HepG2 (cell line): ENCODE results near the gene LAMA5. TPM values are rescaled to one million over a fixed set of nuclear protein-coding genes. Genes with fewer than 3 reads are reported as not detected.
A peak's percentile ranks its signal among the peaks of the same experiment; 100 is the strongest.

Experiments used
- AGO2 ChIP-seq: fragments of 200-400 bp; formaldehyde crosslinking; optimal IDR thresholded peaks from 2 replicates; pipeline ENCODE3; 2017; ENCODE audit warnings: mild to moderate bottlenecking, low read depth, low read length, moderate library complexity
- ARNT2 ChIP-seq: sonication (generic); formaldehyde crosslinking; IDR thresholded peaks from 2 replicates; pipeline ENCODE4 v1.8.0; 2022; ENCODE audit warnings: mild to moderate bottlenecking, low read depth, missing genetic modification reagents, moderate library complexity
- HOXA3 ChIP-seq: sonication (generic); formaldehyde crosslinking; IDR thresholded peaks from 2 replicates; pipeline ENCODE4 v1.5.0; 2020; ENCODE audit warnings: missing genetic modification reagents
- JUN ChIP-seq: sonication (generic); formaldehyde crosslinking; IDR thresholded peaks from 2 replicates; pipeline ENCODE4 v1.4.0; 2020; ENCODE audit warnings: mild to moderate bottlenecking, missing genetic modification reagents
- KDM5B ChIP-seq: sonication (generic); formaldehyde crosslinking; IDR thresholded peaks from 2 replicates; pipeline ENCODE4 v1.4.0; 2020; ENCODE audit warnings: missing genetic modification reagents, mild to moderate bottlenecking, borderline replicate concordance
- MYNN ChIP-seq: sonication (generic); formaldehyde crosslinking; IDR thresholded peaks from 2 replicates; pipeline ENCODE4 v1.4.0; 2020; ENCODE audit warnings: mild to moderate bottlenecking, low read depth, missing genetic modification reagents
- NKX3-1 ChIP-seq: sonication (generic); formaldehyde crosslinking; IDR thresholded peaks from 2 replicates; pipeline ENCODE4 v1.5.0; 2020; ENCODE audit warnings: missing genetic modification reagents
- RBM39 ChIP-seq: fragments of 200-400 bp; formaldehyde crosslinking; IDR thresholded peaks from one replicate; pipeline ENCODE4 v1.6.1; 2018; ENCODE audit warnings: antibody characterized with exemption, mild to moderate bottlenecking, low read depth, low read length; ENCODE audit not compliant: poor library complexity, severe bottlenecking
- THAP11 ChIP-seq: IDR thresholded peaks from 2 replicates; pipeline ENCODE4 v1.6.1; 2016; ENCODE audit warnings: missing biosample characterization, missing genetic modification reagents
- ZNF761 ChIP-seq: sonication (generic); formaldehyde crosslinking; conservative IDR thresholded peaks from 2 replicates; pipeline ENCODE4 v1.4.0; 2020; ENCODE audit warnings: mild to moderate bottlenecking, missing genetic modification reagents
- ZNF773 ChIP-seq: sonication (generic); formaldehyde crosslinking; IDR thresholded peaks from 2 replicates; pipeline ENCODE4 v1.4.0; 2020; ENCODE audit warnings: missing genetic modification reagents, borderline replicate concordance
- ZNF879 ChIP-seq: sonication (generic); formaldehyde crosslinking; IDR thresholded peaks from 2 replicates; pipeline ENCODE4 v1.8.1; 2023; ENCODE audit warnings: missing genetic modification reagents
- polyA plus RNA-seq, 8 experiments: library from polyadenylated mRNA; depleted of rRNA in 3 of 8; stranded (reverse) in 7 of 8; unstranded in 1 of 8; fragments of >200 nt; fragmentation: Illumina TruSeq in 4 of 8; extraction: Trizol in 4 of 8; gene quantifications; 2 replicates each; pipeline versions ENCODE4 v1.2.1 to v1.2.3, GENCODE V29; 2011 to 2016; ENCODE audit warnings: low read depth in 4 of 8, missing spikeins in 1 of 8, mixed read lengths in 1 of 8; ENCODE audit not compliant: insufficient read depth in 1 of 8
- total RNA-seq, 5 experiments: library from RNA; depleted of rRNA; stranded (reverse); fragments of >200 nt; fragmentation: Illumina TruSeq; extraction: Trizol; gene quantifications; 2 replicates each; pipeline ENCODE4 v1.2.3, GENCODE V29; 2016; ENCODE audit warnings: low read depth in 1 of 5
- TF ChIP-seq, protein P1 (sequence below): sonication (generic); formaldehyde crosslinking; IDR thresholded peaks from 2 replicates; pipeline ENCODE4 v1.9.0; 2021; ENCODE audit warnings: mild to moderate bottlenecking, missing genetic modification reagents
- TF ChIP-seq, protein P2 (sequence below): sonication (generic); formaldehyde crosslinking; IDR thresholded peaks from 2 replicates; pipeline ENCODE4 v1.9.0; 2022; ENCODE audit warnings: missing genetic modification reagents, mild to moderate bottlenecking, borderline replicate concordance
- TF ChIP-seq, protein P3 (sequence below): IDR thresholded peaks from 2 replicates; pipeline ENCODE4 v1.4.0; 2020; ENCODE audit warnings: mild to moderate bottlenecking, missing genetic modification reagents

LAMA5 gene
- total and polyA plus RNA-seq, 2 of the 13 experiments (the other 11 are each of a cell fraction or from before 2014, with no cell fraction given): 21.0 to 44.7 TPM

DNA sequence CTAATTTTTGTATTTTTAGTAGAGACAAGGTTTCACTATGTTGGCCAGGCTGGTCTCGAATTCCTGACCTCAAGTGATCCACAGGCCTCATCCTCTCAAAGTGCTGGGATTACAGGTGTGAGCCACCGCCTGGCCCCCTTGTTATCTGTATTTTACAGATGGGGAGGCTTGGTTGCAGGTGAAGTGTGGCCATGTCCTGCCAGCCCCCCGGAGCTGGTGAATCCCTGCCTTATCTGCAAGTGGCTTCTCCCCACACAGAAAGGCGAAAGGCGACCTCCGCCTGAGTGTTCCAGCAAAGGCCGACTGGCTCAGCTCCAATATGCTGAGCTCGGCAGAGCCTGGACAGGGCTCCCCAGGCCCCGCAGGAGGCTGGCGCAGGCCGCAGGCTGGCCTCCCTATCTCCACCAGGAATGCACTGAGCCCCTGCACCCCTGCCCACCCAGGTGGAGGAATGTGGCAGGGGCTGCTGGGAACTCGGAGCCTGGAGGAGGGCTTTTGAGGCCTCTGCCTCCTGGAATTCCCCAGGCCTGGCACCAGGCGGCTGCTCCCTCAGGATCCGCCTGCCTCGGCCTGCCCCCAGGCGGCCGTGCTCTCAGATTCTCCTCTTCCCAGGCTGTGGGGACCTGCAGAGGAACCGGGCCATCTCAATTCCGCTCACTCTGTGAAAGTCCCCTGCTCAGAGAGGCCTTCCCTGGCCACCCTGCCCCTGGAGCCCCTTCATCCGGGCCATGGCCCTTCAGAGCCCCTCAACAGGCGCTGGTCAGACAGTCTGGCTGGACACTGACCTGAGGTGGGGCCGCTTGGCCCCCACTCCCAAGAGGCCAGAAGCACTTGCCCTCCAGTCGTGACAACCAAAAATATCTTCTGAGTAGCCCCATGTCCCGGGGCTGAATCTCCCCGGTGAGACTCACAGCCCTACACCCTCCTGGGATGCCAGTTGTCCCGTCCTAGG, 9.3 kb upstream of the LAMA5 start (continued):
- TF ChIP-seq, protein P1, sequence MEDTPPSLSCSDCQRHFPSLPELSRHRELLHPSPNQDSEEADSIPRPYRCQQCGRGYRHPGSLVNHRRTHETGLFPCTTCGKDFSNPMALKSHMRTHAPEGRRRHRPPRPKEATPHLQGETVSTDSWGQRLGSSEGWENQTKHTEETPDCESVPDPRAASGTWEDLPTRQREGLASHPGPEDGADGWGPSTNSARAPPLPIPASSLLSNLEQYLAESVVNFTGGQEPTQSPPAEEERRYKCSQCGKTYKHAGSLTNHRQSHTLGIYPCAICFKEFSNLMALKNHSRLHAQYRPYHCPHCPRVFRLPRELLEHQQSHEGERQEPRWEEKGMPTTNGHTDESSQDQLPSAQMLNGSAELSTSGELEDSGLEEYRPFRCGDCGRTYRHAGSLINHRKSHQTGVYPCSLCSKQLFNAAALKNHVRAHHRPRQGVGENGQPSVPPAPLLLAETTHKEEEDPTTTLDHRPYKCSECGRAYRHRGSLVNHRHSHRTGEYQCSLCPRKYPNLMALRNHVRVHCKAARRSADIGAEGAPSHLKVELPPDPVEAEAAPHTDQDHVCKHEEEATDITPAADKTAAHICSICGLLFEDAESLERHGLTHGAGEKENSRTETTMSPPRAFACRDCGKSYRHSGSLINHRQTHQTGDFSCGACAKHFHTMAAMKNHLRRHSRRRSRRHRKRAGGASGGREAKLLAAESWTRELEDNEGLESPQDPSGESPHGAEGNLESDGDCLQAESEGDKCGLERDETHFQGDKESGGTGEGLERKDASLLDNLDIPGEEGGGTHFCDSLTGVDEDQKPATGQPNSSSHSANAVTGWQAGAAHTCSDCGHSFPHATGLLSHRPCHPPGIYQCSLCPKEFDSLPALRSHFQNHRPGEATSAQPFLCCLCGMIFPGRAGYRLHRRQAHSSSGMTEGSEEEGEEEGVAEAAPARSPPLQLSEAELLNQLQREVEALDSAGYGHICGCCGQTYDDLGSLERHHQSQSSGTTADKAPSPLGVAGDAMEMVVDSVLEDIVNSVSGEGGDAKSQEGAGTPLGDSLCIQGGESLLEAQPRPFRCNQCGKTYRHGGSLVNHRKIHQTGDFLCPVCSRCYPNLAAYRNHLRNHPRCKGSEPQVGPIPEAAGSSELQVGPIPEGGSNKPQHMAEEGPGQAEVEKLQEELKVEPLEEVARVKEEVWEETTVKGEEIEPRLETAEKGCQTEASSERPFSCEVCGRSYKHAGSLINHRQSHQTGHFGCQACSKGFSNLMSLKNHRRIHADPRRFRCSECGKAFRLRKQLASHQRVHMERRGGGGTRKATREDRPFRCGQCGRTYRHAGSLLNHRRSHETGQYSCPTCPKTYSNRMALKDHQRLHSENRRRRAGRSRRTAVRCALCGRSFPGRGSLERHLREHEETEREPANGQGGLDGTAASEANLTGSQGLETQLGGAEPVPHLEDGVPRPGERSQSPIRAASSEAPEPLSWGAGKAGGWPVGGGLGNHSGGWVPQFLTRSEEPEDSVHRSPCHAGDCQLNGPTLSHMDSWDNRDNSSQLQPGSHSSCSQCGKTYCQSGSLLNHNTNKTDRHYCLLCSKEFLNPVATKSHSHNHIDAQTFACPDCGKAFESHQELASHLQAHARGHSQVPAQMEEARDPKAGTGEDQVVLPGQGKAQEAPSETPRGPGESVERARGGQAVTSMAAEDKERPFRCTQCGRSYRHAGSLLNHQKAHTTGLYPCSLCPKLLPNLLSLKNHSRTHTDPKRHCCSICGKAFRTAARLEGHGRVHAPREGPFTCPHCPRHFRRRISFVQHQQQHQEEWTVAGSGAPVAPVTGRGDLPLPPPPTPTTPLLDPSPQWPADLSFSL: no peak
- TF ChIP-seq MYNN (CRISPR knock-in tag) (no peak), JUN (CRISPR knock-in tag) (peak; percentile 63; the same call in 1 of the 2 replicates), ZNF879 (CRISPR knock-in tag) (no peak), THAP11 (CRISPR knock-in tag) (peak; percentile 67; the same call in 1 of the 2 replicates), AGO2 (peak; percentile 84), ARNT2 (CRISPR knock-in tag) (peak; percentile 29; the same call in 1 of the 2 replicates), KDM5B (peak; percentile 90), RBM39 (no peak), ZNF773 (CRISPR knock-in tag) (no peak), NKX3-1 (CRISPR knock-in tag) (peak; percentile 55), ZNF761 (CRISPR knock-in tag) (peak; percentile 53; the same call in 1 of the 2 replicates), HOXA3 (CRISPR knock-in tag) (peak; percentile 75)
- TF ChIP-seq, protein P2, sequence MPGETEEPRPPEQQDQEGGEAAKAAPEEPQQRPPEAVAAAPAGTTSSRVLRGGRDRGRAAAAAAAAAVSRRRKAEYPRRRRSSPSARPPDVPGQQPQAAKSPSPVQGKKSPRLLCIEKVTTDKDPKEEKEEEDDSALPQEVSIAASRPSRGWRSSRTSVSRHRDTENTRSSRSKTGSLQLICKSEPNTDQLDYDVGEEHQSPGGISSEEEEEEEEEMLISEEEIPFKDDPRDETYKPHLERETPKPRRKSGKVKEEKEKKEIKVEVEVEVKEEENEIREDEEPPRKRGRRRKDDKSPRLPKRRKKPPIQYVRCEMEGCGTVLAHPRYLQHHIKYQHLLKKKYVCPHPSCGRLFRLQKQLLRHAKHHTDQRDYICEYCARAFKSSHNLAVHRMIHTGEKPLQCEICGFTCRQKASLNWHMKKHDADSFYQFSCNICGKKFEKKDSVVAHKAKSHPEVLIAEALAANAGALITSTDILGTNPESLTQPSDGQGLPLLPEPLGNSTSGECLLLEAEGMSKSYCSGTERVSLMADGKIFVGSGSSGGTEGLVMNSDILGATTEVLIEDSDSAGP: peak; percentile 84; the same call in 1 of the 2 replicates
- TF ChIP-seq, protein P3, sequence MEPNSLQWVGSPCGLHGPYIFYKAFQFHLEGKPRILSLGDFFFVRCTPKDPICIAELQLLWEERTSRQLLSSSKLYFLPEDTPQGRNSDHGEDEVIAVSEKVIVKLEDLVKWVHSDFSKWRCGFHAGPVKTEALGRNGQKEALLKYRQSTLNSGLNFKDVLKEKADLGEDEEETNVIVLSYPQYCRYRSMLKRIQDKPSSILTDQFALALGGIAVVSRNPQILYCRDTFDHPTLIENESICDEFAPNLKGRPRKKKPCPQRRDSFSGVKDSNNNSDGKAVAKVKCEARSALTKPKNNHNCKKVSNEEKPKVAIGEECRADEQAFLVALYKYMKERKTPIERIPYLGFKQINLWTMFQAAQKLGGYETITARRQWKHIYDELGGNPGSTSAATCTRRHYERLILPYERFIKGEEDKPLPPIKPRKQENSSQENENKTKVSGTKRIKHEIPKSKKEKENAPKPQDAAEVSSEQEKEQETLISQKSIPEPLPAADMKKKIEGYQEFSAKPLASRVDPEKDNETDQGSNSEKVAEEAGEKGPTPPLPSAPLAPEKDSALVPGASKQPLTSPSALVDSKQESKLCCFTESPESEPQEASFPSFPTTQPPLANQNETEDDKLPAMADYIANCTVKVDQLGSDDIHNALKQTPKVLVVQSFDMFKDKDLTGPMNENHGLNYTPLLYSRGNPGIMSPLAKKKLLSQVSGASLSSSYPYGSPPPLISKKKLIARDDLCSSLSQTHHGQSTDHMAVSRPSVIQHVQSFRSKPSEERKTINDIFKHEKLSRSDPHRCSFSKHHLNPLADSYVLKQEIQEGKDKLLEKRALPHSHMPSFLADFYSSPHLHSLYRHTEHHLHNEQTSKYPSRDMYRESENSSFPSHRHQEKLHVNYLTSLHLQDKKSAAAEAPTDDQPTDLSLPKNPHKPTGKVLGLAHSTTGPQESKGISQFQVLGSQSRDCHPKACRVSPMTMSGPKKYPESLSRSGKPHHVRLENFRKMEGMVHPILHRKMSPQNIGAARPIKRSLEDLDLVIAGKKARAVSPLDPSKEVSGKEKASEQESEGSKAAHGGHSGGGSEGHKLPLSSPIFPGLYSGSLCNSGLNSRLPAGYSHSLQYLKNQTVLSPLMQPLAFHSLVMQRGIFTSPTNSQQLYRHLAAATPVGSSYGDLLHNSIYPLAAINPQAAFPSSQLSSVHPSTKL (CRISPR knock-in tag): peak; percentile 53; the same call in 1 of the 2 replicates
